ENCODE measurements around the gene SEPSECS.

The SEPSECS gene

DNA sequence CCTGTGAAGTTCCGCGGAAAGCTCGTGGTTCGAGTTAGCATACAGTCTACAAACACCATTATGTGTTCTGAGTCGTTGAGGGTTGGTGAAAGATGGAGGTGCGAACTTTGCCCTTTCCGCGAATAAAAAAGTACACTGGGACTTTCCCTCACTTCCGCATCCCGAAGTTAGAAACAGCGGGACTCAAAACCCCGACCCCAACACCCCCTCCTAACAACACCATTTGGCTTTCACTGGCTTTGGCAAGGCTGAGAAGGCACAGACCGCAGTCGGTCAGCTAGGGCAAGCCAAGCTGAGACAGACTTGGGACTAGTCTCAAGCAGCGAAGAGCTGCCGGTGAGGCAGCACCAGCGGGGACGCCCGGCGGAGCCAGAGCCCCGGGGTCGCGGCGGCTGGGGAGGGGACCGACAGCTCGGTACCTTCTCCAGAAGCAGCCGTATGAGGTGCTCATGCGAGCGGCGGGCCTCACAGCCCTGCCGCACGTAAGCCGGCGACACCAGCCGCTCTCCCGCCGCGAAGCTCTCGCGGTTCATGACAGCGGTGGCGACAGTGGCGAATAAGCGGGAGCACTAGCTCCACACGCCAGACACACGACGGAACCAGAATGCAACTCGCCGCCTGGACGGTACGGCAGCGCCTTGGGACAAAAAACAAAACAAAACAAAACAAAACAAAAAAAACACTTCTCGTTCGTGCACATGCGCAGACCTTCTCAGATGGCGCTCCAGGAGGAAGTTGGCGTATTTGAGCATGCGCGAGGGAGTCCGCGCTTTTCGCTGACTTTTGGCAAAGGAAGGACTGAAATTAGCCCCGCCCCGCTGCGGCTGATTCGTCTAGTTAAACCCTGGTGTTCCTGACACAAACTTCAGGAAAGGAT is at the start of gene SEPSECS:
Gene SEPSECS (minus strand): TSS at position 613 of the 877 bp plus-strand sequence. CDS start 80 bp downstream, at position 533.
- peak; percentile 91 to 96 for DNase-seq

DNA sequence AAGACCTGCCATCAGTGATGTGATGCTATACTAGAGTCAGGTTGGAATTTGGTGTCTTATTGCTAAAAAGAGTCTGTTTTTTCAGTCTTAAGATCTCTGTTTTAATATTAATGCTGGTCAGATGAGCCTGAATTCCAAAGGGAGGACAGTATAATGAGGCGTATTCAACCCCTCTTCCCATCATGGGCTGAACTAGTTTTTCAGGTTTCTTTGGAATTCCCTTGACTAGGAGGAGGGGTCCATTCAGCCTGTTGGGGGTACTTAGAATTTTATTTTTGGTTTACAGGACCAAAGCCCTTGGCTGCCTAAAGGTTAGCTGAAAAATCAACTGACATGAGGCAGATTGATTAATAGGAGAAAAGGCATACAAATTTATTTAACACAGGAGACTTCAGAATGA is 49.5 kb upstream of the SEPSECS start:
- DNase-seq, result no peak

DNA sequence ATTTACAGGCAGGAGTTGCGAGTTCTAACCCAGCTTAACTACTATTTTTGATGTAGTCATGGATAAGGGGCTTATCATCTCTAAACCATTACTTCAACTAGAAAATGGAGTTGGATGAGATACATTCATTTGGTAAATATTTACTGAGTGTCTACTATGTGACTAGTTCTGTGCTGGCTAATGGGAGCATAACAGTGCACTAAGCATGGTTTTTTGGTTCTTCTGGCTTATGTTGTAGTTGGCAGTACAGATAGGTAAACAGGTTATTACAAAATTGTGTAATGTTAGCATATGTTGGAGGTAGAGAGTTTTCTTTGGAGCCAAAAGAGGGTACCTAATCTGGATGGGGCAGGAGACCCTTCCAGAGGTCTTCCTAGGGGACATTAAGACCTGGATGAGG is 47.7 kb upstream of the SEPSECS start:
- DNase-seq, result no peak

DNA sequence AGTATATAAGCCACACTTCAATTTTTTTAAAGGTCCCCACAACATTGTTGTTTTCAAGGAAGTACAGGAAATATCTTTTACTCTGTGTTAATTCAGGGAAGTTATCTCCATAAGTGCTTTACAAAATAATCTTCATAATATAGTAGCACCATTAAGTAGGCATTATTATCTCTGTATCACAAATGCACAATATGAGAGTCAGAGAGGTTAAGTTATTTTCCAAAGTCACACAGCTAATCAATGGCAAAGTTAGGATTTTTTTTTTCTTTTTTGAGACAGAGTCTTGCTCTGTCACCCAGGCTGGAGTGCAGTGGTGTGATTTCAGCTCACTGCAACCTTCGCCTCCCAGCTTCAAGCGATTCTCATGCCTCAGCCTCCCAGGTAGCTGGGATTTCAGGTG is 38.5 kb upstream of the SEPSECS start:
- DNase-seq, result no peak

DNA sequence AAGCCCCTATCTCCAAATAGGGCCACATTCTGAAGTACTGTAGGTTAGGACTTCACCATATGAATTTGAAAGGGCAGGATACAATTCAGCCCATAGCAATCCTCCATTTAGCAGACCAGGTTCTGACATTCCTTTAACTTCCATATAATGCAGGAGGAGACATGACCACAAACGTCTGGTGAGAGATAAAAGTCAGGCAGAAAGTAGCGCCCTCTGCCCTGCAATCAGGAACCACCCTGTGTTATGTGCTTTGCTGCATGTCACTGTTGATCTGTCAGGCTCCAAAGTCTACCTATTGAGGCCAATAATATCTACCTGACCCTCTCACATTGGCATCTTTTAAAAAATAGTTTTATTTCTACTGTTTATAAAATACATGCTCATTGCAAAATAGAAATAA is 30.2 kb upstream of the SEPSECS start:
- no peak for DNase-seq

DNA sequence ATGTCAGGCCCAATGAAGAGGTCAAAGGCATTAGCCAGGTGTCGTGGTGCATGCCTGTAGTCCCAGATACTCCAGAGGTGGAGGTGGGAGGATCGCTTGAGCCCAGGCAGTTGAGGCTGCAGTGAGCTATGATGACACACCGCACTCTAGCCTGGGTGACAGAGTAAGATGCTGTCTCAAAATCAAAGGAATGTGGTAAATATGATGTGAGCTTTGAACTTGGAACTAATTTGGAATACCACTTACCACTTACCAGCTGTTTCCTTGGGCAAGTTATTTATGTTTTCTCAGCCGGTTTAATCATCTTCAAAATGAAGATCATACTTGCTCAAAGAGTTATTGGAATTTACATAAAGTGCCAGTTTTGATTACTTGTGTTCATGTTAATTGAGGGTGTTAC is 23.8 kb upstream of the SEPSECS start:
- DNase-seq, result no peak

DNA sequence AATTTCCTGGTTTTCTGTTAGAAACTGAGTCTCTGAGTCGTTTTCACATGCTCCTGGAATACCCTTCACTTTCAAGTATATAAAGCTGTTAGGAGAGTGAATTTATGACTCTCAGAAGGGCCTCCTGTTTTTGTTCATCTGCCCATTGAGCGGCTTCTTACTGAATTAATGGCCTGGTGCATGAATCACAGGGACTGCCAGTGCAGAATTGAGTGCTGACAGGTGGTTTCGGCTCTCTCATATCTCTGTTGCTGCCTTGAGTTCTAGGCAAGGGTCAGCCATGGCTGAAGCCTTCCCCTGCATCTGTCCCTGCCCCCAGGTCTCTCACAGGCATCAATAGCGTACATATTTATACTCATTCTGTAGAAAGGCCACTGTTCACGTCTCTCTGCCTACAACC is 22.7 kb upstream of the SEPSECS start:
- DNase-seq, result no peak

DNA sequence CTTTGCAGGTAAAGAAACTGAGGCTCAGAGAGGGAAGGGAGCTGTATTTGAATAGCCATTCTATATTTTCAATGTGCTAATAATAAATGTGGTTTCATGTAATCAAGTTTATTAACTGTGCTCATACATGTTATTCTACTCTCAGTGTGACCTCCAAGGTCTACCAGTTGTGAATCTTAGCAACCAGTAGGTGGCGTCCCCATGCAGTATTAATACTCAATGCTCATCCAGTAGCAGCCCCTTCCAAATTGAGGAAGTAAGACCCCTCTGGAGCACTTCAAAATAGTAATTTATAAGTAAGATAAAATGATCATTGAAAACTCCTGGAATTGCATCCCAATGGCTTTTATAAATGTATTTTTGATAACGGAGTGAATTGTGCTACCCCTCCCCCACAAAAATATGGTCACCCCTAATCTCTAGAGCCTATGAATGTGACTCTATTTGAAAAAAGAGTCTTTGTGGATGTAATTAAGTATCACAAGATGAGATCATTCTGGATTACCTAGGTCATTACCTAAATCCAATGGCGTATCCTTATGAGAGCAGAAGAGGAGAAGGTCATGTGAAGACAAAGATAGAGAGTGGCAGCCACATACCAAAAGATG is 20.4 kb upstream of the SEPSECS start:
- peak in 1 of 2 experiments; percentile 37 for DNase-seq

DNA sequence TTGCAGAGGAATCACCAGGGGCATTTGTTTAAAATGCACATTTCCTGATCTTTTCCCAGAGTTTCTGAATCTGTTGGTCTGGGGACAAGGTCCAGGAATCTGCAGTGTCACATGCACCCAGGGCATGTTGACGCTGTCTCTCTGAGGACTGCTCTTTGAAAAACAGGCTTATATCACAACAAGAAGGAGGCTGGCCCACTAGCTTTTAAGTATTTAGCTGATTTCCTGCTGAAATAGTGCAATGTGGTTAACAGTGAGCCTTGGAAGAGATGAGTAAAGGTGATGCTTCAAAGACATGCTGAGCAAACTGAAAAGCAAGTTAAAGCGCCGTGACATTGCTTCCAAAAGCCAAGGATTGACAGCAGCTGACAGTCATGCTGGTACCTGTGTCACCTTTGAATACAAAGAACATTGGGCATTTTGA is 18.6 kb upstream of the SEPSECS start:
- DNase-seq, result no peak

DNA sequence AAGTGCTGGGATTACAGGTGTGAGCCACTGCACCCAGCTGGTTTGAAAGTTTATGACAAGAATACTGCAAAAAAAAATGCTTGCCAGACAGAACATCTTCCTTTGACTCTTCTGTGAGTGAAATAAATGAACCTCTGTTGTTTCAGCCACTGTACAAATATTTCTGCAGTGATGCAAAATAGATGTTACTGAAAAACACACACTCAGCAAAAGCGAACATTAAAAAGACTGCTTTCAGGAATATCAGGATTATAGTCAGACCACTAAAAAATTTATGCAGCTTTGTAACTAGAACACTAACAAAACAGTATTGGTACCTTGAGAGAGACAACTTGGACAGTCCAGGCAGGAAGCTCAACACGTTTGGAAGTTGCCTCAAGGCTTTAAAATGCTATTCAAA is 16.9 kb upstream of the SEPSECS start:
- no peak for DNase-seq

DNA sequence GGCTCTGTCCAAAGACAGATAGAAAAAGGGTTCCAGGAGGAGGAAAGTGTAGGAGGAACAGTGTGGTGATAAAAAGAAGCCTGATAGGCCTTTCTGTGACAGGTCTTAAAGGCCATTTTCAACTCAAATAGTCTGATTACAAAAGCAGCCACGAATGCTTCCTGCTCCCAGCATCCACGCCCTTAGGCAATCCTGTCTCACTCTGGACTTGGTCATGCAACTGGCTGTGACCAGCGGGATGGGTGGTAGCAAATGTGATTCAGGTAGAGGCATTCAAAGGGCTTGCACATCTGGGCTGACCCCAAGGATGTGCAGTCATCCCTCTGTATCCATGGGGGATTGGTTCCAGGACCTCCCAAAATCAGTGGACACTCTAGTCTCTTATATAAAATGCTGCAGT is 14.4 kb upstream of the SEPSECS start:
- no peak for DNase-seq

DNA sequence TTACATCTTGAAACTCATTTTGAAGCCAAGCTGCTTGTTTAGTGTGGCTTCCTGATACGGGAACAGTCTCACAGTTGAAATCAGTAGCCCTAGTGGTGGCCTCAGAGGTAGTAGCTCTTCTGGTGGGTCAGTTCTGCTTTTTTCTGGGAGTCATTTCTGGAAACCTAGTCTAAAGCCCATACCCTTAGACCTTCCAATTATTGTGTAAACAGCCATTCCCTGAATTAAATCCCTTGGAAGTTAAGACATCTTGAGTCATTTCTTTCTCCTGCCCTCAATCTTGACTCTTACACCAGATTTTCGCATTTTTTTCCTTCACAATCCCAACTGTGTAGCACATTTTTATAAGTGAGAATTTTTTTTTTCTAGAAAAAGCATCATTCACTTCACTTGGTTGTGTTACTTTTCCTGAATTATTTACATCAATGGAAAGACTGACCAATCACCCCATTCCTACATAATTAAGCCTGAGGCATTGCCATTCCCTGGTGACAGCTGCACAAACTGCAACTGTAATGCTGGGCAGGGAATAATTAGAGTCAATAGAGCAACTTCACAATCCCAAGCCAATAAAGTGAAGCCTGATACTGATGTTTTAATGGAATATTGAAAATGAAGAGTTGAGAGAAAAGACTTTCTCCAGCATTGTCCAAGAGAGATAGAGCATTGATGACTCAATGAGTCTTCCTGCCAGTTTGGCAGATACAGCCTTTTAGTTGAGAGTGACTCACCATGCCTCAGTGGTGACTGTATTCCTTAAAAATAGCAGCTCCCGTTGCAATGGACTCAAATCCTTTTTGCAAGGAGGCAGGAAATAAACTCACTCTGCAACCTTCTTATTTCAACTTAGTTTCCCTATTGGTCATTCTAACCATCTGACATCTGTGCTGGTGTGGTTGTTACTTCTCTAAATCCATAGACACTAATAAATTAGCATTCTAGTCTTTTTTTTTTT is 13.0 kb upstream of the SEPSECS start:
- peak in 1 of 2 experiments; percentile 71 for DNase-seq

DNA sequence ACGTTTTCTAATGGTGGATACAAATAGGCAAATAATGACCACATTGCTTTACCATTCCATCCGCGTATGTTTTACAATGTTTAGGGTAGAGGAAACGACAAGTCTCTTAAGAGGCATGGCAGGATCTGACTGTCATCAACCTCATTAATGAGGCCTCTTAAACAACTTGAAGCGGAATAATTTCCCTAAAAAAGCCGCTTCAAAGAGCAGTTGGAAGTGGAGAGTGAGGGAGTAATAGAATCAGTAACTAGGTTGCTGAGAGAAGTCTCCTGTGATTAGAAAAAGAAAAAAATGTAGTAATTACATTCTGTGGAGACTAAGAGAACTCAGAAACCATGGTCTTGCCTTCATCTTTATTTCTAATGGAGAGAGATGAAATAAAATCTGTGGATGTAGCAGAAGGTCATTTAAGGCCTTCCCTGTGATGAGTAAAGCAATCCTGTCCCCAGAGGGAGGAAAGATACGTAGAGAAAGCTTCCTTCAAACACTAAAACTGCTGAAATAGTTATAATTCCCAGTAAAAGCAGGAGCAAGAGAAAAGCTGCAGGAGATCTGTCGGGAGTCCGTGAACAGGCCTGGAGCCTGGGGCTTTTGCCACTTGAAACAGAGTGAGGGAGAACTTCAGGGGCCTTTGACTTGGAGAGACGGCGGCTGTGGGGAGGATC is 11.1 kb upstream of the SEPSECS start:
- no peak for DNase-seq

DNA sequence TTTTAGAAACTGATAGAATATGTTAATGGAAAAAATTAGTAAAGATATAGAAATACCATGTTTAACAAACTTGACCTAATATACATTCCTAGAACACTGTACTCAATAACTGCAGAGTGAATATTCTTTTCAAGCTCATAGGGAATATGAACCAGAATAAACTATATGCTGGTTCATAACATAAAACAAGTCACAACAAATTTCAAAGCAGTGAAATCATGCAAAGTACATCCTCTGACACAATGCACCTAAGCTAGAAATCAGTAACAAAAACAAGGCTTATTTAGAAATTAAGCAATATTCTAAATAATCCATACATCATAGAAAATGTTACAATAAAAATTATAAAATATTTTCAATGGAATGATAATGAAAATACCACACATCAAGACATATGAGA is 9.2 kb upstream of the SEPSECS start:
- no peak for DNase-seq

DNA sequence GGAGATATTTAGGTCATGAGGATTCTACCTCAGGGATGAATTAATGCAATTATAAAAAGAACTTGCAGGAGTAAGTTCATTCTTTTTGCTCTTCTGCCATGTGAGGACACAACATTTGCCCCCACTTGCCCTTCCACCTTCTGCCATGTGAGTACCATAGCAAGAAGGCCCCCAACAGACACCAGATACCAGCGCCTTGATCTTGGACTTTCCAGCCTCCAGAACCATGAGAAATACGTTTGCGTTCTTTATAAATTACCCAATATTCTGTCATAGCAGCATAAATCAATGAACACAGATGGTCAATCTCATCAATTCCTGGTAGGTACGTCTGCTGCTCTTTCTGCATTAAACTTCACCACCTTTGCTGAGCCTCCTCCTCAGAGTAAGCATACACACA is 5.7 kb upstream of the SEPSECS start:
- DNase-seq, result no peak

DNA sequence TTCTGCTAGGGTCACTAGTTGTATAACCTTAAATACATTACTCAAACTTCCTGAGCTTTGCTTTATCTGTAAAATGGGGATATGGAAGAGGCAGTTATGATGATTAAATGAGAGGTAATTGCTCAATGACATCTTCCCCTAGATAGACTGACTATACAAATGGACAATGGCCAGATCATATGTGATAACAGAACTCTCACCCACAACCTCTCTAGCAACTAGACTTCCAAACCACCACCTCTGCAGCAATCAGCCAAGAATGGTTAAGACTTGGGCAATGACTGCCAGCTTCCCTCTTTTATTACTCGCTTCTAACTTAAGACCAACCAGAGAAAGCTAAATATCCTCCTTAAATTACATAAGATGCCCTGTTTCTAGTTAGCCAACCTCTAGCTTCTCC is 2.9 kb upstream of the SEPSECS start:
- DNase-seq, result no peak

DNA sequence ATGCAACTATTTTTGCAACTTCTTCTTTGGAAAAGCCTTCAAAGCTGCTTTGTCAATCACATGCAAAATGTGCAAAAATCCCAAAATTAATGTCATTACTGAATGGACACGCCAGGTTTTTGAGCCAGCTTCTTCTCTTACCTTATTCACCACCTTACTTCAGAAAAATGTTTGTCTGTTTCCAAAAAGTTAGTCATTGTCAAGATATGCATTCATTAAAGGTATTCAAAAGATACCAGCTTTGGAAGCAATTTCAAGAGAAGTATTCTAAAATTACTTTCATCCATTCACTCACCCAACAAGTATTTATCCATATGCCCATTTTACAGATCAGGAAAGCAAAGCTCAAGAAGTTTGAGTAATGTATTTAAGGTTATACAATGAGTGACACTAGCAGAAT is 2.3 kb upstream of the SEPSECS start:
- DNase-seq, result no peak

DNA sequence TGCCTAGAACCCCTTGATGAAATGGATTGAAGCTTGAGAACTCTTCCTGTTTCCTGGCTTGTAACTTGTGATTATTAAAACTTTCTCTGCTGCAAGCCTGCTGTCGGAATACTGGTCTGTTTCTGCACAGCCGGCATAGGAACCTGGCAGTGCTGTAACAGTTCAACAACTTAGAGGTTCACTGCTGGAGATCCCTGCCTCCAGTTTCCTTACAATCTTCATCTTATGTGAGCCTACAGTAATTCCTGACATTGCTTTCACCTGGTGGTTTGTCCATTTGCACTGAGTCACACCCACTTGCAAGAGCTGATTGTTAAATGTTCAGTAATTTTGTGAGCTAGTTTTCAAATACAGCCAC is 1.3 kb upstream of the SEPSECS start:
- DNase-seq, result no peak

DNA sequence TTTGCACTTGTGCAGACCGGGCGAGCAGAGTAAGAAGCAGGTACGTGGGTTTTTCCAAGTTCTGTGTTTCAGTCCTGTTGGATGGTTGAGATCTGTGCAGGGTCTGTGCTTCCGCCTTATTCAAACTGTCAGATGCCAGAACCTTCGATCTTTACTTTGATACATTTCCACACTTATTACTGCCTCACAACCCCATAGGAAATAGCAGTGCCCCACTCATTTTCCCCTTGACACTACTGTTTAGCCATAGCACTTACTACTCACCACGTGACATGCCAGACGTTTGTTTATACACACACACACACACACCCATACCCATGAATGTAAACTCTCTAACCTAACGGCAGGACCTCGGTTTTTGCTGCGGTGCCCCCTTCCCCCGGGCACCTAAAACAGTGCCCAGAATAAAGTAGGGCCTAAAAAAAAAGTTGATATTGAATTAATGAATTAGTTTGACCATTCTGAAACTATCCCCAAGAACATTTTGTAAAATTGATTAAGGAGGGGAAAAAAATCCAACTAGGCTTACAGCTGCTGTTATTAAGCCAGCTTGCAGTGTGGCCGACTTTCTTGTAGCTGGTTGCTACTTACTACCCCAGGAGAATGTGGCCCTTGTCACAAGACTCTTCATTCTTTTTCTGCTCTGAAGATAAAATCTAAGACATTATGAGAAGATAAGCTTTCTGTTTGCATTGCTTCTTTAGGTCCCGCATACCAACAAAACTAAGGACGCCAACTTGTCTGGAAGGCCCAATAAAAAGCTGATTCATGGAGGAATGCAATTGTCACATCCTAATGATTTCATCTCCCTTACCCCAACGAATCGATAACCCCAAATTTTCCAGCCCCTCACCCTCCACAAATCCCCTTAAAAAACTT is 704 bp upstream of the SEPSECS start:
- DNase-seq, result peak in 1 of 2 experiments; percentile 56

DNA sequence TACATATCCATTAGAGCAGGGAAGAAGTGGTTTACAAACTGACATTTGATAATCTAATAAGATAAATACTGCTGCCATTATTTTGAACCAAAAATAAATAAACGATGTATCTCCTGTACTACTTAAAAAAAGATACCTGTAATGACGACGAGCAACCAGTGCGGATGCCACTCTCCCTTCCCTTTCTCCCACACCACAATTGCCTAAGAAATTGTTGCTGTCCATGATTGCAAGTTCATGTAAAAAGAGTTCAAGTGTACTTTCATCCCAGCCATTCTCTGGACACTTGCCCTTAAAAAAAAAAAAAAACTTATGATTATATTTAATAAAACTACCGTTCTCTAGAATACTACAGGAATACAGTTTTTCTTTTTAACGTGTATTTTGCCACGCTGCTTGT is 1.4 kb downstream of the SEPSECS start:
- no peak for DNase-seq

DNA sequence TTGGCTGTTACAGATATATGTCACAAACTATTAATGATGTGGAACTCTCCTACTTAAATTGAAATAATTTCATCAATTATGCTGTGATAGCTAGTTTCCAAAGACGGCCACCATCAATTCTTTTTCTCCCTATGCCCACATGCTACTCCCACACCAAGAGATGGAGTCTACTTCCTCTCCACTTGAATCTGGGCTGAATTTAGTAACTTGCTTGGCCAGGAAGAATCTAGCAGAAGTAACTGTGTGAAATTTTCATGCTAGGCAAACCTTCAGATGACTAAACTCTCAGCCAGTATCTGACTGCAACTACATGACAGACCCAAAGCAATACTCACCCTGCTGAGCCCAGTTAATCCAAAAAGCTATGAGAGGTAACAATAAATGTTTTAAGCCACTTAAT is 3.2 kb downstream of the SEPSECS start:
- no peak for DNase-seq

DNA sequence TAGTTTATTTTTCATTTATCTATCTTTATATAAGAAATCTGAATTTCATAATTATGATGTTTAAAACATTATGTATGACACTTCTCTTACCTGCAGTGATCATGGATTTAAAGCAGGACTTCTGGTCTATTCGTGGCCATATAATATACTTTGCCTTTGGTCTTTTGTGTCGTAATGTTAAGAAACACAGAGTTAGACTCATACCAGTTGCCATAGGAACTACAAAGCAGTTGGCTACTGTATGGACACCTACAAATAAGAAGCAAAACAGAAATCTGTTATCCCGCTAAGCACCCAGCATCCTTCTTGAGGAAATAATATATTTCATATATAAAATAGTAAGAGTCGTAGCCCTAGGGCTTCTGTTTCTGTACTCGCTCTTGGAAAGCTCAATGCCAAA is 4.3 kb downstream of the SEPSECS start:
- DNase-seq, result no peak

Data from NCI-H446 (cell line).